Muscle of arm (tissue), 12 donors: ENCODE measurements around the gene NFKB2. TPM values are rescaled to one million over a fixed set of nuclear protein-coding genes. Genes with fewer than 3 reads are reported as not detected.
A peak's percentile ranks its signal among the peaks of the same experiment; 100 is the strongest.

Experiments
- DNase-seq: peaks from one replicate; pipeline ENCODE4 v3.0.0-alpha.2; 2013
- polyA plus RNA-seq, 12 donors: library from polyadenylated mRNA; unstranded; fragments of 120-200 nt; gene quantifications; one replicate each; pipeline ENCODE4 v1.2.1, GENCODE V29; 2013; ENCODE audit not compliant: insufficient read length in 12 of 12

NFKB2 gene
- polyA plus RNA-seq, 12 donors: 11.2 to 29.2 (median 14.8) TPM; not detected in 1

- DNase-seq: no peak
Measured at GRCh38 chr10:102450124-102450373, 54.5 kb downstream of the NFKB2 start.

- DNase-seq: peak; percentile 79
Measured at GRCh38 chr10:102450374-102451104, 55.0 kb downstream of the NFKB2 start.

- DNase-seq: no peak
Measured at GRCh38 chr10:102451105-102451969, 55.8 kb downstream of the NFKB2 start, which contains the start of gene C10orf95. C10orf95 (minus strand) TSS chr10:102451543; CDS start chr10:102451093, 450 bp downstream.

Other genes starting within 250 kb of the NFKB2 start
- 100 to 1,000 TPM in 2 of 12 donors, 10 to 100 TPM in 9, not detected in 1; 63.0 to 104 (median 71.7) TPM for gene NOLC1, start 243.3 kb upstream of the NFKB2 start, polyA plus RNA-seq
- 1 to 10 TPM in 1 of 12 donors, under 1 TPM in 9, not detected in 2; 0.39 to 1.3 (median 0.58) TPM for gene ELOVL3, start 169.4 kb upstream of the NFKB2 start, polyA plus RNA-seq
- gene PITX3, start 154.2 kb upstream of the NFKB2 start, polyA plus RNA-seq: 10 to 100 TPM in 8 of 12 donors, 1 to 10 TPM in 3, not detected in 1; 7.0 to 26.2 (median 12.8) TPM
- gene GBF1, start 150.2 kb upstream of the NFKB2 start, polyA plus RNA-seq: 10 to 100 TPM in 11 of 12 donors, not detected in 1; 29.2 to 56.2 (median 50.1) TPM
- gene PSD, start 23.1 kb downstream of the NFKB2 start, polyA plus RNA-seq: 10 to 100 TPM in 2 of 12 donors, 1 to 10 TPM in 9, not detected in 1; 2.6 to 25.8 (median 5.0) TPM
- 1 to 10 TPM in 10 of 12 donors, not detected in 2; 2.6 to 7.2 (median 3.9) TPM for gene FBXL15, start 25.1 kb downstream of the NFKB2 start, polyA plus RNA-seq
- gene CUEDC2, start 36.9 kb downstream of the NFKB2 start, polyA plus RNA-seq: 10 to 100 TPM in 11 of 12 donors, not detected in 1; 35.7 to 58.9 (median 51.1) TPM
- gene C10orf95, start 55.8 kb downstream of the NFKB2 start, polyA plus RNA-seq: under 1 TPM in 6 of 12 donors, not detected in 6; 0.11 to 0.39 (median 0.18) TPM
- 10 to 100 TPM in 11 of 12 donors, not detected in 1; 53.7 to 88.2 (median 81.1) TPM for gene ACTR1A, start 107.0 kb downstream of the NFKB2 start, polyA plus RNA-seq
- 10 to 100 TPM in 11 of 12 donors, not detected in 1; 10.8 to 24.1 (median 15.3) TPM for gene SUFU, start 108.3 kb downstream of the NFKB2 start, polyA plus RNA-seq
- 100 to 1,000 TPM in 2 of 12 donors, 10 to 100 TPM in 10; 60.8 to 367 (median 74.1) TPM for gene TRIM8, start 248.8 kb downstream of the NFKB2 start, polyA plus RNA-seq